GM21423 (cell line): Measurements from ENCODE around the gene RPS6KA2.

Experiments
- ATAC-seq: cut with Tn5 transposase; IDR thresholded peaks from one replicate; pipeline ENCODE4 v1.9.1; 2021; ENCODE audit warnings: mild to moderate bottlenecking, moderate library complexity; ENCODE audit not compliant: unreplicated experiment

The RPS6KA2 gene

DNA sequence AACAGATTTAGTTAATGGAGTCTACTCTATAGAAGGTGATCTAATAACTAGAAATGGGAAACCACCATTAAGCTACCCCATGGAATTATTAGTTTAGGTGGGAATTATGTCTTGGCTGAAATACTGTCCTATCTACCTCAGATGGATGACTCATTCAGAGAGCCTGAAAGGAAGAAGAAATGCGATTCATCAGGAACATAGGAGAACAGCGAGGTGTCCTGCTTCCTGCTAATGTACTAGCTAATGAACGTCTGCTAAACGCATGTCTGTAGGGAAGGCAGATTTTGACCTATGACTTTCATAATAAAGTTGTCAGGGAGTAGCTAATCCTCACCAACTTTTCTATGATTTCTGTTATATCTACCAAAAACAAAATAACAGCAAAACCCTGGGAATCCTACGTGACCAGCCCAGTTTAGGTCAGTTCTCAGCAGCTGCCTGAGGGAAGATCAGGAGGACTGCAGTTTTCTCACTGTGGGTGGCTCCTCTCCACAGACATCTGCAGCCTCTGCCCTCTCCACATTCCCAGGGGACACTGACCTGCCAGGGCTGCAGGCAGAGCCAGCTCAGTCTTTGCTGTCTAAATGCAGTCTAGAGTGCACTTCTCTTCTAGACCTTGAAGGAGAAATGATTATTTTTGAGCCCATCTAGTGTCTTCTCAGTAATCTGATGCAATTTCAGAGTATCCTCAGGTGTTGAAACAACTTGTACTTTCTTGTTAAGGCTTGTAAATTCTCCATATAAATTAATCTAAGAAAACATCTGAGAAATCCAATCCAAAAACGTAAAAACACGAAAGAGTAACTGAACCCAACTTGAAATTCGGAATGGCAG lies 266.6 kb downstream of the RPS6KA2 start:
- no peak for ATAC-seq
